SJCRH30 (cell line): ENCODE measurements around the gene PLPP2. TPM values are rescaled to one million over a fixed set of nuclear protein-coding genes. Genes with fewer than 3 reads are reported as not detected.

Experiments
- total RNA-seq: library from RNA; depleted of rRNA; stranded (reverse); fragments of >200 nt; shearing (Covaris generic); gene quantifications from 2 replicates; pipeline ENCODE4 v1.2.3, GENCODE V29; 2014; rRNA removed

Gene PLPP2
- total RNA-seq, 1 experiment from 2014 or later = 0.04 TPM

Other genes with a start within 250 kb of the PLPP2 start
- gene OR4F17, start 184.3 kb downstream of the PLPP2 start, total RNA-seq = 0.08 TPM in 1 of 2 replicates, not detected in the other
- gene MIER2, start 53.4 kb upstream of the PLPP2 start, total RNA-seq = 14.8 and 18.5 TPM in 2 replicates
- gene C2CD4C, start 117.7 kb upstream of the PLPP2 start, total RNA-seq = 0.51 and 0.73 TPM in 2 replicates
- gene SHC2, start 169.6 kb upstream of the PLPP2 start, total RNA-seq = 0.12 and 0.23 TPM in 2 replicates
- 0.18 TPM in 1 of 2 replicates, not detected in the other for gene MADCAM1, start 205.1 kb upstream of the PLPP2 start, total RNA-seq
- 7.3 and 9.6 TPM in 2 replicates for gene TPGS1, start 216.1 kb upstream of the PLPP2 start, total RNA-seq
- gene CDC34, start 240.4 kb upstream of the PLPP2 start, total RNA-seq = 76.2 and 92.3 TPM in 2 replicates